ENCODE data around the gene CCDC85B. TPM values are rescaled to one million over a fixed set of nuclear protein-coding genes. Genes with fewer than 3 reads are reported as not detected.

The CCDC85B gene
- total and polyA plus RNA-seq, 9 donors, result 14.2 to 23.9 (median 21.8) TPM

GRCh38 chr11:65931773-65932557, 41.5 kb downstream of the CCDC85B start:
- H3K4me1 ChIP-seq (ENCODE audit: control insufficient read depth, insufficient read depth, low read length), result no peaks in the 10 kb centered on the region
- no peak overlapping the region for H3K27ac ChIP-seq (ENCODE audit: low read length)
- H3K36me3 ChIP-seq (ENCODE audit: control insufficient read depth, insufficient read depth, low read length), result no peaks in the 10 kb centered on the region
- no peaks in the 10 kb centered on the region for H3K9me3 ChIP-seq (replicated peaks; ENCODE audit: control insufficient read depth, low read depth, low read length)
- H3K4me3 ChIP-seq (ENCODE audit: low read length), result no peak overlapping the region
- H3K27me3 ChIP-seq (ENCODE audit: control insufficient read depth, insufficient read depth, low read length), result no peaks in the 10 kb centered on the region
- 60% methylated on average over 9 of the region's 13 CpGs for WGBS (ENCODE audit: insufficient coverage)
- DNase-seq, result no peak

- no peaks in the 10 kb centered on the region for H3K9me3 ChIP-seq (replicated peaks; ENCODE audit: control insufficient read depth, low read depth, low read length)
- 44% methylated on average over 7 of the region's 9 CpGs for WGBS (ENCODE audit: insufficient coverage)
- no peak for DNase-seq
- no peaks in the 10 kb centered on the region for H3K27me3 ChIP-seq (ENCODE audit: control insufficient read depth, insufficient read depth, low read length)
- H3K4me3 ChIP-seq (ENCODE audit: low read length), result no peak overlapping the region
- no peaks in the 10 kb centered on the region for H3K4me1 ChIP-seq (ENCODE audit: control insufficient read depth, insufficient read depth, low read length)
- H3K36me3 ChIP-seq (ENCODE audit: control insufficient read depth, insufficient read depth, low read length), result no peaks in the 10 kb centered on the region
- no peak overlapping the region for H3K27ac ChIP-seq (ENCODE audit: low read length)
Measured at GRCh38 chr11:65932558-65932919, 42.1 kb downstream of the CCDC85B start.

GRCh38 chr11:65934014-65934413, 43.5 kb downstream of the CCDC85B start:
- H3K36me3 ChIP-seq (ENCODE audit: control insufficient read depth, insufficient read depth, low read length), result no peaks in the 10 kb centered on the region
- H3K27ac ChIP-seq (ENCODE audit: low read length), result no peak overlapping the region
- no peak for DNase-seq
- WGBS (ENCODE audit: insufficient coverage), result no CpG with 5 or more reads among the region's 4 CpGs
- no peaks in the 10 kb centered on the region for H3K27me3 ChIP-seq (ENCODE audit: control insufficient read depth, insufficient read depth, low read length)
- no peak overlapping the region for H3K4me3 ChIP-seq (ENCODE audit: low read length)
- H3K9me3 ChIP-seq (replicated peaks; ENCODE audit: control insufficient read depth, low read depth, low read length), result no peaks in the 10 kb centered on the region
- no peaks in the 10 kb centered on the region for H3K4me1 ChIP-seq (ENCODE audit: control insufficient read depth, insufficient read depth, low read length)

GRCh38 chr11:65937766-65938165, 47.3 kb downstream of the CCDC85B start:
- Histone ChIP-seq H3K36me3 (ENCODE audit: control insufficient read depth, insufficient read depth, low read length) (no peaks in the 10 kb centered on the region), H3K4me3 (ENCODE audit: low read length) (no peak overlapping the region), H3K27ac (ENCODE audit: low read length) (no peak overlapping the region), H3K9me3 (replicated peaks; ENCODE audit: control insufficient read depth, low read depth, low read length) (no peaks in the 10 kb centered on the region), H3K27me3 (ENCODE audit: control insufficient read depth, insufficient read depth, low read length) (peaks cover 6% of the 10 kb centered on the region), H3K4me1 (ENCODE audit: control insufficient read depth, insufficient read depth, low read length) (no peaks in the 10 kb centered on the region)
- 71% methylated on average over 2 of the region's 4 CpGs for WGBS (ENCODE audit: insufficient coverage)
- no peak for DNase-seq

Other genes with a start within 250 kb of the CCDC85B start
- gene RELA, start 227.8 kb upstream of the CCDC85B start, total RNA-seq, result 18.8 TPM
- gene RELA, start 227.8 kb upstream of the CCDC85B start, polyA plus RNA-seq (ENCODE audit: insufficient read depth in 1 of 8, insufficient read length in 8 of 8, low replicate concordance in 1 of 8), result 10 to 100 TPM; 38.6 to 54.2 (median 44.5) TPM
- 40.4 TPM for gene KAT5, start 178.4 kb upstream of the CCDC85B start, total RNA-seq
- 10 to 100 TPM; 31.1 to 45.4 (median 39.7) TPM for gene KAT5, start 178.4 kb upstream of the CCDC85B start, polyA plus RNA-seq (ENCODE audit: insufficient read depth in 1 of 8, insufficient read length in 8 of 8, low replicate concordance in 1 of 8)
- gene RNASEH2C, start 169.9 kb upstream of the CCDC85B start, total RNA-seq, result 35.1 TPM
- gene RNASEH2C, start 169.9 kb upstream of the CCDC85B start, polyA plus RNA-seq (ENCODE audit: insufficient read depth in 1 of 8, insufficient read length in 8 of 8, low replicate concordance in 1 of 8), result 10 to 100 TPM; 23.3 to 37.8 (median 25.6) TPM
- gene AP5B1, start 109.7 kb upstream of the CCDC85B start, total RNA-seq, result 1.6 TPM
- gene AP5B1, start 109.7 kb upstream of the CCDC85B start, polyA plus RNA-seq (ENCODE audit: insufficient read depth in 1 of 8, insufficient read length in 8 of 8, low replicate concordance in 1 of 8), result 1 to 10 TPM; 1.6 to 3.4 (median 2.2) TPM
- gene OVOL1, start 103.6 kb upstream of the CCDC85B start, total RNA-seq, result not detected
- gene OVOL1, start 103.6 kb upstream of the CCDC85B start, polyA plus RNA-seq (ENCODE audit: insufficient read depth in 1 of 8, insufficient read length in 8 of 8, low replicate concordance in 1 of 8), result 1 to 10 TPM in 1 of 8 donors, under 1 TPM in 2, not detected in 5; 0.32 to 1.7 (median 0.41) TPM
- 0.98 TPM for gene SNX32, start 56.7 kb upstream of the CCDC85B start, total RNA-seq
- 1 to 10 TPM in 7 of 8 donors, under 1 TPM in 1; 1.00 to 2.6 (median 1.5) TPM for gene SNX32, start 56.7 kb upstream of the CCDC85B start, polyA plus RNA-seq (ENCODE audit: insufficient read depth in 1 of 8, insufficient read length in 8 of 8, low replicate concordance in 1 of 8)
- gene CFL1, start 32.5 kb upstream of the CCDC85B start, total RNA-seq, result 436 TPM
- 100 to 1,000 TPM; 590 to 789 (median 728) TPM for gene CFL1, start 32.5 kb upstream of the CCDC85B start, polyA plus RNA-seq (ENCODE audit: insufficient read depth in 1 of 8, insufficient read length in 8 of 8, low replicate concordance in 1 of 8)
- gene MUS81, start 30.2 kb upstream of the CCDC85B start, total RNA-seq, result 34.4 TPM
- gene MUS81, start 30.2 kb upstream of the CCDC85B start, polyA plus RNA-seq (ENCODE audit: insufficient read depth in 1 of 8, insufficient read length in 8 of 8, low replicate concordance in 1 of 8), result 10 to 100 TPM; 35.7 to 49.5 (median 46.6) TPM
- 73.9 TPM for gene EFEMP2, start 17.9 kb upstream of the CCDC85B start, total RNA-seq
- gene EFEMP2, start 17.9 kb upstream of the CCDC85B start, polyA plus RNA-seq (ENCODE audit: insufficient read depth in 1 of 8, insufficient read length in 8 of 8, low replicate concordance in 1 of 8), result 100 to 1,000 TPM in 6 of 8 donors, 10 to 100 TPM in 2; 84.6 to 138 (median 116) TPM
- gene CTSW, start 10.8 kb upstream of the CCDC85B start, total RNA-seq, result 0.75 TPM
- 1 to 10 TPM in 2 of 8 donors, under 1 TPM in 6; 0.48 to 2.3 (median 0.72) TPM for gene CTSW, start 10.8 kb upstream of the CCDC85B start, polyA plus RNA-seq (ENCODE audit: insufficient read depth in 1 of 8, insufficient read length in 8 of 8, low replicate concordance in 1 of 8)
- 47.1 TPM for gene FIBP, start 2.2 kb upstream of the CCDC85B start, total RNA-seq
- 10 to 100 TPM; 52.9 to 63.8 (median 60.7) TPM for gene FIBP, start 2.2 kb upstream of the CCDC85B start, polyA plus RNA-seq (ENCODE audit: insufficient read depth in 1 of 8, insufficient read length in 8 of 8, low replicate concordance in 1 of 8)
- gene FOSL1, start 9.7 kb downstream of the CCDC85B start, total RNA-seq, result not detected
- gene FOSL1, start 9.7 kb downstream of the CCDC85B start, polyA plus RNA-seq (ENCODE audit: insufficient read depth in 1 of 8, insufficient read length in 8 of 8, low replicate concordance in 1 of 8), result under 1 TPM; 0.19 to 0.66 (median 0.46) TPM
- gene C11orf68, start 28.4 kb downstream of the CCDC85B start, total RNA-seq, result 13.6 TPM
- gene C11orf68, start 28.4 kb downstream of the CCDC85B start, polyA plus RNA-seq (ENCODE audit: insufficient read depth in 1 of 8, insufficient read length in 8 of 8, low replicate concordance in 1 of 8), result 10 to 100 TPM; 31.9 to 40.2 (median 36.8) TPM
- 74.4 TPM for gene DRAP1, start 28.8 kb downstream of the CCDC85B start, total RNA-seq
- gene DRAP1, start 28.8 kb downstream of the CCDC85B start, polyA plus RNA-seq (ENCODE audit: insufficient read depth in 1 of 8, insufficient read length in 8 of 8, low replicate concordance in 1 of 8), result 100 to 1,000 TPM in 2 of 8 donors, 10 to 100 TPM in 6; 73.4 to 105 (median 93.7) TPM
- gene TSGA10IP, start 54.8 kb downstream of the CCDC85B start, total RNA-seq, result 0.09 TPM
- gene TSGA10IP, start 54.8 kb downstream of the CCDC85B start, polyA plus RNA-seq (ENCODE audit: insufficient read depth in 1 of 8, insufficient read length in 8 of 8, low replicate concordance in 1 of 8), result under 1 TPM in 4 of 8 donors, not detected in 4; 0.09 to 0.19 (median 0.12) TPM
- 27.6 TPM for gene SART1, start 71.1 kb downstream of the CCDC85B start, total RNA-seq
- 10 to 100 TPM; 39.0 to 52.3 (median 42.9) TPM for gene SART1, start 71.1 kb downstream of the CCDC85B start, polyA plus RNA-seq (ENCODE audit: insufficient read depth in 1 of 8, insufficient read length in 8 of 8, low replicate concordance in 1 of 8)
- gene EIF1AD, start 111.5 kb downstream of the CCDC85B start, total RNA-seq, result 26.0 TPM
- 10 to 100 TPM; 15.9 to 21.3 (median 18.6) TPM for gene EIF1AD, start 111.5 kb downstream of the CCDC85B start, polyA plus RNA-seq (ENCODE audit: insufficient read depth in 1 of 8, insufficient read length in 8 of 8, low replicate concordance in 1 of 8)
- 35.7 TPM for gene BANF1, start 111.8 kb downstream of the CCDC85B start, total RNA-seq
- 100 to 1,000 TPM; 220 to 264 (median 246) TPM for gene BANF1, start 111.8 kb downstream of the CCDC85B start, polyA plus RNA-seq (ENCODE audit: insufficient read depth in 1 of 8, insufficient read length in 8 of 8, low replicate concordance in 1 of 8)
- gene CST6, start 121.3 kb downstream of the CCDC85B start, total RNA-seq, result not detected
- 1 to 10 TPM in 1 of 8 donors, not detected in 7; 1.0 TPM for gene CST6, start 121.3 kb downstream of the CCDC85B start, polyA plus RNA-seq (ENCODE audit: insufficient read depth in 1 of 8, insufficient read length in 8 of 8, low replicate concordance in 1 of 8)
- 0.09 TPM for gene CATSPER1, start 135.8 kb downstream of the CCDC85B start, total RNA-seq
- under 1 TPM in 3 of 8 donors, not detected in 5; 0.16 to 0.19 (median 0.16) TPM for gene CATSPER1, start 135.8 kb downstream of the CCDC85B start, polyA plus RNA-seq (ENCODE audit: insufficient read depth in 1 of 8, insufficient read length in 8 of 8, low replicate concordance in 1 of 8)
- gene GAL3ST3, start 158.5 kb downstream of the CCDC85B start, total RNA-seq, result 0.80 TPM
- gene GAL3ST3, start 158.5 kb downstream of the CCDC85B start, polyA plus RNA-seq (ENCODE audit: insufficient read depth in 1 of 8, insufficient read length in 8 of 8, low replicate concordance in 1 of 8), result 1 to 10 TPM in 3 of 8 donors, under 1 TPM in 5; 0.22 to 1.7 (median 0.93) TPM
- 96.9 TPM for gene SF3B2, start 161.7 kb downstream of the CCDC85B start, total RNA-seq
- 100 to 1,000 TPM; 124 to 168 (median 144) TPM for gene SF3B2, start 161.7 kb downstream of the CCDC85B start, polyA plus RNA-seq (ENCODE audit: insufficient read depth in 1 of 8, insufficient read length in 8 of 8, low replicate concordance in 1 of 8)
- gene PACS1, start 179.6 kb downstream of the CCDC85B start, total RNA-seq, result 13.2 TPM
- 10 to 100 TPM; 25.9 to 41.3 (median 32.0) TPM for gene PACS1, start 179.6 kb downstream of the CCDC85B start, polyA plus RNA-seq (ENCODE audit: insufficient read depth in 1 of 8, insufficient read length in 8 of 8, low replicate concordance in 1 of 8)

All from muscle of leg (tissue), 11 donors.